Ovary (tissue), 3 donors: ENCODE data around the gene HAUS6.

Experiments used
- POLR2A ChIP-seq: fragments of 450-650 bp; IDR thresholded peaks from one replicate; pipeline ENCODE4 v1.6.1; 2017; ENCODE audit warnings: antibody characterized with exemption, mild to moderate bottlenecking, moderate library complexity
- TF ChIP-seq, protein P1 (sequence below), 3 donors: fragments of 450-650 bp in 2 of 3; fragments of 200-600 bp in 1 of 3; IDR thresholded peaks; one replicate each; pipeline versions ENCODE4 v1.5.1 to v1.8.0; 2016 to 2022; ENCODE audit warnings: antibody characterized with exemption in 3 of 3, mild to moderate bottlenecking in 1 of 3
- donor health status: DM: no; HTN: no; CAD: no.

DNA sequence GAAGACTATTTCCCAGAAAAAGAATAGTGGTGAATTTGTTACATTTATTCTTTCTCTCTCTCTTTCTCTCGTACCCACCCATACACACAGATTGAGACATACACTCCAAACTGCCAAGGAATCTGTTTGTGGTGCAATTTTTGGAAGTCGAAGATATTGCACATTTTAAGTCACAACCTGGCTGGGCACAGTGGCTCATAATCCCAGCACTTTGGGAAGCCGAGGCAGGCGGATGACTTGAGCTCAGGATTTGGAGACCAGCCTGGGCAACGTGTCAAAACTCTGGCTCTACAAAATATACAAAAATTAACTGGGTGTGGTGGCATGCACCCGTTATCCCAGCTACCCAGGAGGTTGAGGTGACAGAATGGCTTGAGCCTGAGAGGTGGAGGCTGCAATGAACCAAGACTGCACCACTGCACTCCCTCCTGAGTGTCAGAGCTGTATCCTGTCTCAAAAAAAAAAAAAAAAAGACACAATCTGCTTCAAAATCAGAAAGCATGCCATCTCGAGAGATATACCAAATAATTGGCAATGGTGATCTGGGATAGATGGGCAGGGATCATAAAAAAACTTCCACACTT, 43.8 kb upstream of the HAUS6 start:
- TF ChIP-seq POLR2A, result no peak
- TF ChIP-seq, protein P1, sequence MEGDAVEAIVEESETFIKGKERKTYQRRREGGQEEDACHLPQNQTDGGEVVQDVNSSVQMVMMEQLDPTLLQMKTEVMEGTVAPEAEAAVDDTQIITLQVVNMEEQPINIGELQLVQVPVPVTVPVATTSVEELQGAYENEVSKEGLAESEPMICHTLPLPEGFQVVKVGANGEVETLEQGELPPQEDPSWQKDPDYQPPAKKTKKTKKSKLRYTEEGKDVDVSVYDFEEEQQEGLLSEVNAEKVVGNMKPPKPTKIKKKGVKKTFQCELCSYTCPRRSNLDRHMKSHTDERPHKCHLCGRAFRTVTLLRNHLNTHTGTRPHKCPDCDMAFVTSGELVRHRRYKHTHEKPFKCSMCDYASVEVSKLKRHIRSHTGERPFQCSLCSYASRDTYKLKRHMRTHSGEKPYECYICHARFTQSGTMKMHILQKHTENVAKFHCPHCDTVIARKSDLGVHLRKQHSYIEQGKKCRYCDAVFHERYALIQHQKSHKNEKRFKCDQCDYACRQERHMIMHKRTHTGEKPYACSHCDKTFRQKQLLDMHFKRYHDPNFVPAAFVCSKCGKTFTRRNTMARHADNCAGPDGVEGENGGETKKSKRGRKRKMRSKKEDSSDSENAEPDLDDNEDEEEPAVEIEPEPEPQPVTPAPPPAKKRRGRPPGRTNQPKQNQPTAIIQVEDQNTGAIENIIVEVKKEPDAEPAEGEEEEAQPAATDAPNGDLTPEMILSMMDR (IDR thresholded peaks at IDR 0.05), result no peak
